Measurements from ENCODE around the gene POLR1H. TPM values are rescaled to one million over a fixed set of nuclear protein-coding genes. Genes with fewer than 3 reads are reported as not detected.

The POLR1H gene
- total RNA-seq, 1 experiment from 2014 or later, result 31.9 TPM

DNA sequence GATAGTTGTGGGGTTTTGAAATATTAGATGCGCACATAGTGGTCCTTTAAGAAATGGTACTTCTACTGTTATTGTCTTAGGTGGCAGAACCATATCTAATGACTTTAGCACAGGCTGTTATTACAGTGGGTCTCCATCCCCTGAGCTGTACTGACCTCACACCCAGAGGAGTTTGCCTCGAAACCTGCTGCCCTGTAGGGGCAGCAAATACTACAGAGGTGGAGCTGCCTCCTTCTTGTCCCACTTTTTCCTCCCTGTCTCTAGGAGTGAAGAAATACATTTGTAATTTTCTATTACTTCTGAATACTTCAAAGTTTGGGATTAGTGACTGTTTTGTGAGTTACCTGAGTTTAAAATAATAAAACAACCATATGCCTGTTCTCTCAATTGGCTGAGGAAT, 43.6 kb downstream of the POLR1H start:
- peaks cover 26% of the 10 kb centered on the region; the same call in 1 of the 2 replicates for H3K27me3 ChIP-seq (ENCODE audit: insufficient read depth, low read length)
- no peak overlapping the region for H3K9ac ChIP-seq (ENCODE audit: extremely low read depth, insufficient read length, low read length)
- Mint-ChIP-seq H3K9me3 (peaks cover 0 to 5% of the 10 kb centered on the region in 2 experiments; a peak in 3 of 5 replicates), H3K4me1 (peaks cover 36 to 37% of the 10 kb centered on the region in 2 experiments), H3K36me3 (ENCODE audit: insufficient read depth in 1 of 3, low read depth in 3 of 3) (peaks cover 0 to 2% (median 0%) of the 10 kb centered on the region in 3 experiments; a peak in 1 of 7 replicates), H3K27me3 (ENCODE audit: low read depth) (peaks cover 92% of the 10 kb centered on the region), H3K4me3 (no peak overlapping the region), H3K27ac (no peak overlapping the region)
- H3K23me2 ChIP-seq (ENCODE audit: insufficient read length, low read depth, low read length, poor library complexity, severe bottlenecking), result peaks cover 22% of the 10 kb centered on the region
- H2BK15ac ChIP-seq (ENCODE audit: low read depth, low read length), result no peak overlapping the region
- H2BK5ac ChIP-seq (ENCODE audit: insufficient read length, low read length), result no peak overlapping the region
- no peak overlapping the region for H3K56ac ChIP-seq (ENCODE audit: insufficient read length, low read depth, low read length)
- H2BK120ac ChIP-seq (ENCODE audit: low read depth, low read length, poor library complexity, severe bottlenecking), result no peak overlapping the region
- H3K14ac ChIP-seq (ENCODE audit: insufficient read depth, low read length), result no peak overlapping the region
- H3K4me2 ChIP-seq (ENCODE audit: insufficient read depth, insufficient read length, low read length), result no peak overlapping the region
- no peaks in the 10 kb centered on the region for H3K9me3 ChIP-seq (ENCODE audit: control insufficient read depth, low read depth, low read length)
- H3K79me2 ChIP-seq (ENCODE audit: insufficient read depth, low read length), result no peaks in the 10 kb centered on the region
- no peak overlapping the region for H3K18ac ChIP-seq (ENCODE audit: insufficient read length, low read depth, low read length)
- TF ChIP-seq, protein P1, sequence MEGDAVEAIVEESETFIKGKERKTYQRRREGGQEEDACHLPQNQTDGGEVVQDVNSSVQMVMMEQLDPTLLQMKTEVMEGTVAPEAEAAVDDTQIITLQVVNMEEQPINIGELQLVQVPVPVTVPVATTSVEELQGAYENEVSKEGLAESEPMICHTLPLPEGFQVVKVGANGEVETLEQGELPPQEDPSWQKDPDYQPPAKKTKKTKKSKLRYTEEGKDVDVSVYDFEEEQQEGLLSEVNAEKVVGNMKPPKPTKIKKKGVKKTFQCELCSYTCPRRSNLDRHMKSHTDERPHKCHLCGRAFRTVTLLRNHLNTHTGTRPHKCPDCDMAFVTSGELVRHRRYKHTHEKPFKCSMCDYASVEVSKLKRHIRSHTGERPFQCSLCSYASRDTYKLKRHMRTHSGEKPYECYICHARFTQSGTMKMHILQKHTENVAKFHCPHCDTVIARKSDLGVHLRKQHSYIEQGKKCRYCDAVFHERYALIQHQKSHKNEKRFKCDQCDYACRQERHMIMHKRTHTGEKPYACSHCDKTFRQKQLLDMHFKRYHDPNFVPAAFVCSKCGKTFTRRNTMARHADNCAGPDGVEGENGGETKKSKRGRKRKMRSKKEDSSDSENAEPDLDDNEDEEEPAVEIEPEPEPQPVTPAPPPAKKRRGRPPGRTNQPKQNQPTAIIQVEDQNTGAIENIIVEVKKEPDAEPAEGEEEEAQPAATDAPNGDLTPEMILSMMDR (conservative IDR thresholded peaks at IDR 0.05), result peak; percentile 42; the same call in 2 of the 3 replicates
- H3K27ac ChIP-seq (ENCODE audit: insufficient read length, low read depth, low read length), result no peak overlapping the region
- H4K8ac ChIP-seq (replicated peaks; ENCODE audit: insufficient read length, low read depth, low read length), result no peak overlapping the region
- H2BK20ac ChIP-seq (ENCODE audit: low read depth, low read length, poor library complexity, severe bottlenecking), result no peak overlapping the region
- H3T11ph ChIP-seq (ENCODE audit: low read length), result no peak overlapping the region
- H3K4ac ChIP-seq (ENCODE audit: low read depth, low read length), result no peak overlapping the region
- no peak for DNase-seq
- no peaks in the 10 kb centered on the region for H3K79me1 ChIP-seq (ENCODE audit: insufficient read depth, low read depth, low read length, poor library complexity, severe bottlenecking)
- no peak overlapping the region for H3K23ac ChIP-seq (ENCODE audit: insufficient read length, low read depth, low read length)
- no peak overlapping the region for H4K5ac ChIP-seq (ENCODE audit: insufficient read length, low read depth, low read length)
- no CpG with 5 or more reads among the region's 2 CpGs for WGBS (ENCODE audit: extremely low coverage, insufficient read length, low lambda C conversion rate)
- no peak overlapping the region for H2AK5ac ChIP-seq (ENCODE audit: insufficient read length, low read length)
- H4K91ac ChIP-seq (ENCODE audit: insufficient read length, low read depth, low read length), result no peak overlapping the region
- H4K20me1 ChIP-seq (ENCODE audit: control insufficient read depth, insufficient read depth, insufficient read length), result no peaks in the 10 kb centered on the region
- peaks cover 5% of the 10 kb centered on the region; the same call in 1 of the 2 replicates for H3K4me1 ChIP-seq (ENCODE audit: insufficient read depth, low read length)
- H2BK12ac ChIP-seq (ENCODE audit: insufficient read length, low read depth, low read length), result no peak overlapping the region
- H2AFZ ChIP-seq (ENCODE audit: low read length), result no peak overlapping the region

Data from H9 (cell line).